Skeletal muscle satellite cell (primary cell): ENCODE results near the gene MICAL3. TPM values are rescaled to one million over a fixed set of nuclear protein-coding genes. Genes with fewer than 3 reads are reported as not detected.

Source experiments
- H3K27me3 ChIP-seq: 2 replicates; pipeline ENCODE4 v1.7.0; 2013; ENCODE audit warnings: low read length; ENCODE audit not compliant: control insufficient read depth, insufficient read depth
- H3K36me3 ChIP-seq: 2 replicates; pipeline ENCODE4 v1.7.0; 2013; ENCODE audit warnings: mild to moderate bottlenecking, control low read depth, low read length; ENCODE audit not compliant: insufficient read depth
- H3K4me1 ChIP-seq: 2 replicates; pipeline ENCODE4 v1.7.0; 2013; ENCODE audit warnings: low read length; ENCODE audit not compliant: control insufficient read depth, insufficient read depth
- H3K4me2 ChIP-seq: 2 replicates; pipeline ENCODE4 v1.7.0; 2013; ENCODE audit warnings: mild to moderate bottlenecking, low read length
- H3K4me3 ChIP-seq: 2 replicates; pipeline ENCODE4 v1.7.0; 2013; ENCODE audit warnings: low read length
- H3K9ac ChIP-seq: 2 replicates; pipeline ENCODE4 v1.7.0; 2013; ENCODE audit warnings: mild to moderate bottlenecking, low read depth, low read length, moderate library complexity
- H3K9me3 ChIP-seq: replicated peaks from 2 replicates; pipeline ENCODE4 v1.7.0; 2013; ENCODE audit warnings: mild to moderate bottlenecking, control low read depth, low read length
- small RNA-seq: library from RNA; depleted of rRNA; stranded (forward); fragments of <200 nt; gene quantifications from one replicate; pipeline ENCODE3, GENCODE V24; 2012

Gene MICAL3

GRCh38 chr22:17738386-17739128, 285.8 kb downstream of the MICAL3 start:
- peaks cover 23% of the 10 kb centered on the region for H3K36me3 ChIP-seq
- no peak overlapping the region for H3K9ac ChIP-seq

More at GRCh38 chr22:17738386-17739128, 285.8 kb downstream of the MICAL3 start:
- peaks cover 13% of the 10 kb centered on the region for H3K4me1 ChIP-seq
- no peaks in the 10 kb centered on the region for H3K9me3 ChIP-seq
- H3K4me3 ChIP-seq = no peak overlapping the region
- H3K4me2 ChIP-seq = no peak overlapping the region
- no peaks in the 10 kb centered on the region for H3K27me3 ChIP-seq

Small RNA genes lying within 50 kb of the gene (small RNA-seq; reads per million reads assigned to genes)
- not detected for gene MIR3198-1
- gene MIR648 = not detected
